ENCODE results near the gene GET3. TPM values are rescaled to one million over a fixed set of nuclear protein-coding genes. Genes with fewer than 3 reads are reported as not detected.
"Not testable (repeated sequence)": the region's sequence is repeated elsewhere in the genome, so short reads cannot be mapped to it uniquely, and the experiment has no call there.

The GET3 gene
- 65.0 and 88.7 TPM in 2 replicates for total RNA-seq

- DNase-seq (ENCODE audit: extremely low read depth, low read depth, low spot score) = peak; percentile 100
Observed at GRCh38 chr19:12736995-12737834, at the start of gene GET3. TSS of gene GET3 (plus strand) at chr19:12737497. CDS start at chr19:12737506, 9 bp downstream.

- no peak for DNase-seq (ENCODE audit: extremely low read depth, low read depth, low spot score)
Observed at GRCh38 chr19:12689012-12689411, 48.3 kb upstream of the GET3 start.

- DNase-seq (ENCODE audit: extremely low read depth, low read depth, low spot score) = no peak
Observed at GRCh38 chr19:12689581-12690216, 47.6 kb upstream of the GET3 start.

- no peak for DNase-seq (ENCODE audit: extremely low read depth, low read depth, low spot score)
Observed at GRCh38 chr19:12692960-12693359, 44.3 kb upstream of the GET3 start.

- no peak for DNase-seq (ENCODE audit: extremely low read depth, low read depth, low spot score)
Observed at GRCh38 chr19:12694641-12695040, 42.7 kb upstream of the GET3 start.

GRCh38 chr19:12695096-12695495 is 42.2 kb upstream of the GET3 start:
- no peak for DNase-seq (ENCODE audit: extremely low read depth, low read depth, low spot score)

- DNase-seq (ENCODE audit: extremely low read depth, low read depth, low spot score) = no peak
Observed at GRCh38 chr19:12695514-12695913, 41.8 kb upstream of the GET3 start.

GRCh38 chr19:12695997-12696365 is 41.3 kb upstream of the GET3 start:
- no peak for DNase-seq (ENCODE audit: extremely low read depth, low read depth, low spot score)

GRCh38 chr19:12696366-12697335 is 40.6 kb upstream of the GET3 start, which contains the start of gene FBXW9:
TSS of gene FBXW9 (minus strand) at chr19:12696631. CDS start at chr19:12696581, 50 bp downstream.
- peak; percentile 73 for DNase-seq (ENCODE audit: extremely low read depth, low read depth, low spot score)

- not testable (repeated sequence) for DNase-seq (ENCODE audit: extremely low read depth, low read depth, low spot score)
Observed at GRCh38 chr19:12697425-12697824, 39.9 kb upstream of the GET3 start.

- DNase-seq (ENCODE audit: extremely low read depth, low read depth, low spot score) = no peak
Observed at GRCh38 chr19:12698138-12698537, 39.2 kb upstream of the GET3 start.

GRCh38 chr19:12701596-12702282 is 35.6 kb upstream of the GET3 start:
- no peak for DNase-seq (ENCODE audit: extremely low read depth, low read depth, low spot score)

- DNase-seq (ENCODE audit: extremely low read depth, low read depth, low spot score) = no peak
Observed at GRCh38 chr19:12703046-12703445, 34.3 kb upstream of the GET3 start.

GRCh38 chr19:12705169-12705568 is 32.1 kb upstream of the GET3 start:
- no peak for DNase-seq (ENCODE audit: extremely low read depth, low read depth, low spot score)

GRCh38 chr19:12705654-12706331 is 31.5 kb upstream of the GET3 start:
- no peak for DNase-seq (ENCODE audit: extremely low read depth, low read depth, low spot score)

- DNase-seq (ENCODE audit: extremely low read depth, low read depth, low spot score) = no peak
Observed at GRCh38 chr19:12706332-12706718, 31.0 kb upstream of the GET3 start.

- DNase-seq (ENCODE audit: extremely low read depth, low read depth, low spot score) = no peak
Observed at GRCh38 chr19:12708641-12709040, 28.7 kb upstream of the GET3 start.

- no peak for DNase-seq (ENCODE audit: extremely low read depth, low read depth, low spot score)
Observed at GRCh38 chr19:12711187-12711586, 26.1 kb upstream of the GET3 start.

GRCh38 chr19:12712077-12712476 is 25.2 kb upstream of the GET3 start:
- not testable (repeated sequence) for DNase-seq (ENCODE audit: extremely low read depth, low read depth, low spot score)

GRCh38 chr19:12713304-12713703 is 24.0 kb upstream of the GET3 start:
- DNase-seq (ENCODE audit: extremely low read depth, low read depth, low spot score) = not testable (repeated sequence)
